Measurements from ENCODE around the gene TERT.

DNA sequence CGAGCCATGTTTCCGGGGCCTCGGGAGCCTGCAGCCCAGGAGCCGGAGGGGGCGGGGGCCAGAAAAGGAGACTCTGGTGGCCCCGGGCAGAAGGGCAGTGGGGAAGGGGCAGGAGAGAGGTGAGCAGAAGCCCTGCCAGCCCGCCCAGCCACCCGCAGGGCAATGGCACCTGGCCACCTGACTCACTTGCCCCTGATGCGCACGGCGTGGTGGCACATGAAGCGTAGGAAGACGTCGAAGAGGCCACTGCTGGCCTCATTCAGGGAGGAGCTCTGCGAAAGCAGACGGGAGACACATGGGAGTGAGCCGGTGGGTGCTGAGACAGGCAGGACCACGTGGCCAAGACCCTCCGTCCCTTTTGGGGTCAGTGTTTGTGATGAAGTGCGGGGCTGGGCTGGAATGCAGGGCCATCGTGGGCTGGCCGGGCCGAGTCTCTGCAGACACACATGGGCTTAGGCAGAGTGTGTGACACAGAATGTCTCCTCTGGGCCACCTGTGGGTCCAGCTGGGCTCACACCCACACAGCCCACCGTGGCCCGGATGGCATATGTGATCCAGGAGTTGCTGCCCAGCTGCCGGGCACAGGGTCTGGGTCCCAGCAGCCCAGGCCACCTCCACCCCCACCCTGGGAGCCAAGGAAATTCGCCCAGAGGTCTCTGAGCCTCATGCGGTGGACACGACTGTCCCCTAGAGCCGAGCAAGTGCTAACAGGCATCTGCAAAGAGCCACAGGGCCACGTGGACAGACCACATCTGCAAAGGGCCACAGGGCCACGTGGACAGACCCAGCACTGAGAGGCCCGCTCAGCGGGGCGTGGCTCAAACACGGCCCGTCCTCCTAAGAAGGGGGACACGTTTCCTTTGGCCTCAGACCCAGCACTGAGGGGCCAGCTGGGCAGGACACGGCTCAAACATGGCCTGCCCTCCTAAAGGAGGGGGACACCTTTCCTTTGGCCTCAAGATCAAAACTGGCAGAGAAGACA, 23.6 kb downstream of the TERT start:
- TF ChIP-seq, protein P1, sequence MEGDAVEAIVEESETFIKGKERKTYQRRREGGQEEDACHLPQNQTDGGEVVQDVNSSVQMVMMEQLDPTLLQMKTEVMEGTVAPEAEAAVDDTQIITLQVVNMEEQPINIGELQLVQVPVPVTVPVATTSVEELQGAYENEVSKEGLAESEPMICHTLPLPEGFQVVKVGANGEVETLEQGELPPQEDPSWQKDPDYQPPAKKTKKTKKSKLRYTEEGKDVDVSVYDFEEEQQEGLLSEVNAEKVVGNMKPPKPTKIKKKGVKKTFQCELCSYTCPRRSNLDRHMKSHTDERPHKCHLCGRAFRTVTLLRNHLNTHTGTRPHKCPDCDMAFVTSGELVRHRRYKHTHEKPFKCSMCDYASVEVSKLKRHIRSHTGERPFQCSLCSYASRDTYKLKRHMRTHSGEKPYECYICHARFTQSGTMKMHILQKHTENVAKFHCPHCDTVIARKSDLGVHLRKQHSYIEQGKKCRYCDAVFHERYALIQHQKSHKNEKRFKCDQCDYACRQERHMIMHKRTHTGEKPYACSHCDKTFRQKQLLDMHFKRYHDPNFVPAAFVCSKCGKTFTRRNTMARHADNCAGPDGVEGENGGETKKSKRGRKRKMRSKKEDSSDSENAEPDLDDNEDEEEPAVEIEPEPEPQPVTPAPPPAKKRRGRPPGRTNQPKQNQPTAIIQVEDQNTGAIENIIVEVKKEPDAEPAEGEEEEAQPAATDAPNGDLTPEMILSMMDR (IDR thresholded peaks at IDR 0.05): no peak
- no peak for TF ChIP-seq POLR2AphosphoS5 (IDR thresholded peaks at IDR 0.05)

Measured in stomach (tissue), 4 donors.